Esophagus (tissue), 2 donors: ENCODE measurements around the gene FNDC3B. TPM values are rescaled to one million over a fixed set of nuclear protein-coding genes. Genes with fewer than 3 reads are reported as not detected.

Source experiments
- H3K27ac ChIP-seq, 2 donors: one replicate each; pipeline ENCODE4 v1.5.1; 2013; ENCODE audit warnings: low read depth in 2 of 2, mild to moderate bottlenecking in 2 of 2, inconsistent platforms in 1 of 2, low read length in 1 of 2, moderate library complexity in 1 of 2
- H3K27me3 ChIP-seq, 2 donors: one replicate each; pipeline ENCODE4 v1.6.1; 2013; ENCODE audit warnings: low read length in 2 of 2, control low read depth in 1 of 2, mild to moderate bottlenecking in 1 of 2; ENCODE audit not compliant: insufficient read depth in 2 of 2, control insufficient read depth in 1 of 2
- H3K36me3 ChIP-seq, 2 donors: one replicate each; pipeline ENCODE4 v1.6.1; 2013; ENCODE audit warnings: low read length in 1 of 2; ENCODE audit not compliant: control insufficient read depth in 2 of 2, insufficient read depth in 2 of 2
- H3K4me1 ChIP-seq, 2 donors: one replicate each; pipeline ENCODE4 v1.6.1; 2013; ENCODE audit warnings: low read length in 1 of 2; ENCODE audit not compliant: control insufficient read depth in 2 of 2, insufficient read depth in 2 of 2
- H3K4me3 ChIP-seq, 2 donors: one replicate each; pipeline ENCODE4 v1.5.1; 2013; ENCODE audit warnings: low read length in 2 of 2, mild to moderate bottlenecking in 2 of 2, low read depth in 1 of 2, moderate library complexity in 1 of 2
- H3K9me3 ChIP-seq, 2 donors: one replicate each; pipeline ENCODE4 v1.6.1; 2013; ENCODE audit warnings: mild to moderate bottlenecking in 2 of 2, low read depth in 1 of 2, low read length in 1 of 2, moderate library complexity in 1 of 2; ENCODE audit not compliant: control insufficient read depth in 2 of 2, insufficient read depth in 1 of 2
- WGBS, 2 donors: extraction: QIAGEN DNeasy Blood & Tissue Kit; methylation state at CpG; one replicate each; pipeline ENCODE4 v1.1.7; 2013; 5-methylcytosine and 5-hydroxymethylcytosine counted together
- polyA plus RNA-seq, 2 donors: library from polyadenylated mRNA; stranded (reverse); fragments of 200-250 nt; gene quantifications; one replicate each; pipeline ENCODE4 v1.2.3, GENCODE V29; 2013
- donor health status: healthy with polysubstance abuse.
- donor health status: Bipolar disorder and iron deficiency.

The FNDC3B gene
- polyA plus RNA-seq, 2 donors, result 2.8 to 3.3 TPM

DNA sequence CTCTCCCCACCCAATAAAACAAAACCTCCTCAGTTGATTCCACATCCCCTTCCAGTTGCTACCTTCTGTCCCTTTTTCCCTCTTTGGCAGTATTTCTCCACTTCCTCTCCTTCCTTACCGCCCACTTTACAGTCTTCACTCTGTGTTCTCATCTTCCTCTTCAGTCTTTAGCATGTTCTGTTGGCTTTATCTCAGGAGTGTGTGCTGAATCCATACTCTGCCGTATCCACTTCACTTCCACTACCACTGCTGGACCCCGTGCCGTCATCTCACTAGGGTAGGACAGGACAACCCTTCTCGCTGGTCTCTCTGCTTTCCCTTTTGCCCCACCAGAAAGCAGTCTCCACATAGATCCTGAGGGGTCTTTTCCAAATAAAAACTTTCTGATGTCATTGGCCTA is 74.3 kb downstream of the FNDC3B start:
- no peaks in the 10 kb centered on the region for H3K27me3 ChIP-seq
- 96 to 98% methylated on average over 5 of the region's 5 CpGs for WGBS, 2 donors
- H3K27ac ChIP-seq, result no peak overlapping the region
- no peaks in the 10 kb centered on the region for H3K9me3 ChIP-seq
- no peaks in the 10 kb centered on the region for H3K36me3 ChIP-seq
- H3K4me3 ChIP-seq, result no peak overlapping the region
- H3K4me1 ChIP-seq, result no peaks in the 10 kb centered on the region

GRCh38 chr3:172115059-172115458 is 75.7 kb downstream of the FNDC3B start:
- Histone ChIP-seq H3K4me1 (no peaks in the 10 kb centered on the region), H3K36me3 (no peaks in the 10 kb centered on the region), H3K4me3 (no peak overlapping the region), H3K9me3 (no peaks in the 10 kb centered on the region), H3K27ac (no peak overlapping the region), H3K27me3 (no peaks in the 10 kb centered on the region)
- WGBS, 2 donors, result 91 to 100% methylated on average over 1 of the region's 1 CpG

DNA sequence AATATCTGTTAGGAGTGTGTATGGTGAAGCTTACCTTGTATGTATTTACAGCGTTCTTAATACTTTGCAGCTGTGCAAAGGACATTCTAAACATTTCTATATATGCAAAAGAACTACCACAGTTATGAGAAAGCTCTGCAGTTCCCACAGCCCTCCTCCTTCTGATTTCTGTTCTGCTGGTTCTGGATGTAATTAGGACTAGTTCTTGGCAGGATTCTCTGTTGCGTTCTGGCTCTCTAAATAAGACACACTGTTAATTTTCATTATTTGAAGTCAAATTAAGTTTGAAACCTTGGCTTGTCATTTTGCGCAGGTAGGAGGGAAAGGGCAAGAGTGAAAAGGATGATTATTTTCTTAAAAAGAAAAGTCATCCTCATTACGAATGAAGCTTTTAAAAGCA is 76.4 kb downstream of the FNDC3B start:
- H3K9me3 ChIP-seq, result no peaks in the 10 kb centered on the region
- H3K4me3 ChIP-seq, result no peak overlapping the region
- WGBS, 2 donors, result 69 to 74% methylated on average over 4 of the region's 4 CpGs
- H3K4me1 ChIP-seq, result no peaks in the 10 kb centered on the region
- H3K27me3 ChIP-seq, result no peaks in the 10 kb centered on the region
- no peaks in the 10 kb centered on the region for H3K36me3 ChIP-seq
- no peak overlapping the region for H3K27ac ChIP-seq

DNA sequence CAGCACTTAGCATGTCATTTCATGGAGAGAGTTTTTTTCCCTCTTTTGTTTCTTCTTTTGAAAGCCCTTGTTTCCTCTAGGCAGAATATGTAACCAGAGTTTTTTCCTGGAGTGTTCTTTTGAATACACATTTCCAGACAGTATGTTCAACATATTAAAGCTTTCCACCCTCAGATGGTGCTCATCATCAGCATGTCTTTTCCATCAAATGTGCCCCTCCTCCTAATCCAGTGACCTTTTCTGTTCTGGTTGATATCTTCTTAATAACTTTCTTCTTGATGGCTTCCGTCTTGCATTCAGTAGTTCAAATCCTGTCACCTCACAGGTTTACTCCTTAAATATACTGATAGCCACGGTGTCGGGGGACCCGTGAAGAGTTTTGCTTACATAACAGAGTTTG is 78.6 kb downstream of the FNDC3B start:
- Histone ChIP-seq H3K4me3 (no peak overlapping the region), H3K4me1 (no peaks in the 10 kb centered on the region), H3K36me3 (no peaks in the 10 kb centered on the region), H3K27ac (no peak overlapping the region), H3K9me3 (no peaks in the 10 kb centered on the region), H3K27me3 (no peaks in the 10 kb centered on the region)
- WGBS, 2 donors, result 55 to 68% methylated on average over 4 of the region's 4 CpGs

DNA sequence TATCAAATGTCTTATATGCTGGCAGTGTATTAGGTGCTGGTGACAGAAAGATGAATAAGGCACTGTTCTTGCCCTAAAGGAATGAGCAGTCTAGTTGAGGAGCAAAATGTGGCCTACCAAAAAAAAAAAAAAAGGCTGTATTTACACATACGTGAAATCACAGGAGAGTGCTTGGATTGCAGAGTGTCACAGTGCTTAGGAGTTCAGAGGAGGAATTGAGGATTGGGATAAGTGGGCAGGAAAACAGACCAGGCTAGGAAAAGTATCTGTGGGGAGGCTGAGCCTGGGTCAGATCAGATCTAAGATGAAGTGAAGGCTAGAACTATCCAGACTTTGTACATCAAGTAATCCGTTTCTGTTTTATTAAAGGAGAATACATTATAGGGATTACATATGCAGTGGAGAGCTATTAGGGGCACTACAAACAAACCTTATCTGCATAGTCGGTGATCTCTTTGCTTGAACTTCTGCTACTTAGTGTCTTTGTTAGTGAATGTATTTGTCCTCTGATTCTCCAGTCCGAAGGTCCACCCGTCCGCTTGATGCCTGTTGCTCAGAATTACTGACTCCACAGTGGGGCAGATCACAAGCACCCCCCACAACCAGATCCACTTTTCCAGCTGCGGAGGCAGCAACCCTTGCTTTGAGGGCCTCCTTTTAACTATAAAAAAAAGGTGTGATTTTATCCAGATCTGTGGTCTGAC is 80.0 kb downstream of the FNDC3B start:
- H3K27ac ChIP-seq, result no peak overlapping the region
- WGBS, 2 donors, result 77 to 84% methylated on average over 7 of the region's 7 CpGs

GRCh38 chr3:172120912-172121311 is 81.5 kb downstream of the FNDC3B start:
- H3K4me1 ChIP-seq, result no peaks in the 10 kb centered on the region
- no peak overlapping the region for H3K4me3 ChIP-seq
- H3K27me3 ChIP-seq, result no peaks in the 10 kb centered on the region
- WGBS, 2 donors, result 85 to 88% methylated on average over 6 of the region's 6 CpGs
- H3K9me3 ChIP-seq, result no peaks in the 10 kb centered on the region
- H3K27ac ChIP-seq, result no peak overlapping the region
- no peaks in the 10 kb centered on the region for H3K36me3 ChIP-seq

More for the DNA sequence above, 80.0 kb downstream of the FNDC3B start:
- Histone ChIP-seq H3K4me1 (no peaks in the 10 kb centered on the region), H3K9me3 (no peaks in the 10 kb centered on the region), H3K36me3 (no peaks in the 10 kb centered on the region), H3K27me3 (no peaks in the 10 kb centered on the region), H3K4me3 (no peak overlapping the region)

DNA sequence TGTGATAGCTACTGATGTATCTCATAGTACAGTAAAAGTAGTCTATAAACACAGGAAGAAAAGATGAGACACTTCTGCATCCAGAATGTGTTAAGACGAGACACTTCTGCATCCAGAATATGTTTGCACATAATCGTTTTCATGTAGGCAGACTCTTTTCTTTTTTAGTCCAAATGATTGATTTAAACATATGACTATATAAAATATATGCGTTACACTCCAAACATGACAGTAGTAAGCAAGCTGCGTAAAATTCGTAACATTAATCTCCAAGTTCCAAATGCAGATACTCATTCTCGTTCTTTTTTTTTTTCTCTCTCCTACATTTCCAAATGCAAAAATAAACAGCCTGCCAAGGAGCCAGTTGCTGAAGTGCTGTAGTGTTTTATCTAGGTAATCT is 82.6 kb downstream of the FNDC3B start:
- 75 to 80% methylated on average over 6 of the region's 6 CpGs for WGBS, 2 donors
- no peaks in the 10 kb centered on the region for H3K36me3 ChIP-seq
- H3K4me3 ChIP-seq, result no peak overlapping the region
- H3K27me3 ChIP-seq, result no peaks in the 10 kb centered on the region
- H3K4me1 ChIP-seq, result no peaks in the 10 kb centered on the region
- H3K27ac ChIP-seq, result no peak overlapping the region
- H3K9me3 ChIP-seq, result no peaks in the 10 kb centered on the region

DNA sequence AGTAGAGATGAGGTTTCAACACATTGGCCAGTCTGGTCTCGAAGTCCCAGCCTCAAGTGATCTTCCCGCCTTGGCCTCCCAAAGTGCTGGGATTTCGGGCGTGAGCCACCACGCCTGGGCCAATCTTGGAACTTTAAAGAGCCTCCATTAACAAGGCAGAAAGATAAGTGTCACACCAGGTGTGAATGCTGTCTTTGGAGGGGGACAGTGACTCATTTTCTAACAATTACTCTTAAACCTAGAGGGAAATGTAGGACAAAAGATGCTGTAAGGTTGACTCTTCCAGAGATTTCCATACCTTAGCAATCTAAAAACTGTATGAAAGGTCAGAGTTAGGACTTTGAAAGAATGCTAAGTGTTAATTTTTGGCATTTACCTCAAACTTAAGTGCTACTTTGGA is 84.9 kb downstream of the FNDC3B start:
- WGBS, 2 donors, result 96 to 97% methylated on average over 5 of the region's 5 CpGs
- no peak overlapping the region for H3K4me3 ChIP-seq
- H3K36me3 ChIP-seq, result no peaks in the 10 kb centered on the region
- H3K27me3 ChIP-seq, result no peaks in the 10 kb centered on the region
- H3K9me3 ChIP-seq, result no peaks in the 10 kb centered on the region
- H3K27ac ChIP-seq, result no peak overlapping the region
- H3K4me1 ChIP-seq, result no peaks in the 10 kb centered on the region

- Histone ChIP-seq H3K4me3 (no peak overlapping the region), H3K4me1 (no peaks in the 10 kb centered on the region), H3K27ac (peak overlapping the region in 1 of 2 donors; percentile 5)
Observed at GRCh38 chr3:172125053-172125452, 85.7 kb downstream of the FNDC3B start.

DNA sequence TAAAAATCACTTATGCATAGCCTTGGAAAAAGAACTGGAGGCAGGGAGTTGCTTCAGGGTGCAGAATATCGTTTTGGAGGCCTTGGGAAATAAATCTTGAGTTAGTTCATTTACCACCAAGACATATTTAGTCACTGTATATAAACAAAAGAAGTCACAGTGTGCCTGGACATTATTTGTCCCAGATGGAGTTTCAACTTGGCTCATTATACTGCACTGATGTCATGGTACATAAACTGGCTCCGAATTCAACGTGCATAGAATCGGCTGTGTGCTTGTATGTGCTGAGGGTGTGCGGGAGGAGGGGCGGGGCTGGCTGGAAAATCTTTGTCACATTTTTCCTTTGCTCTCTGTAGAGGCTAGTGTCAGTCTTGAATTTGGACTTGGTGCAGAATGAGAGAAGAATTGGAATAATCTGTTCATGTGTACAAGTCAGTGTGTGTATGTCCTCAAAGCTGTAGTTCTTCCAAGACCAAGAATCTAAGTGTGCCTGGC is 86.6 kb downstream of the FNDC3B start:
- Histone ChIP-seq H3K27me3 (no peaks in the 10 kb centered on the region), H3K9me3 (no peaks in the 10 kb centered on the region), H3K4me1 (peaks cover 0 to 2% of the 10 kb centered on the region in 2 donors), H3K27ac (peak overlapping the region in 1 of 2 donors; percentile 30), H3K4me3 (no peak overlapping the region), H3K36me3 (no peaks in the 10 kb centered on the region)
- WGBS, 2 donors, result 39 to 53% methylated on average over 6 of the region's 6 CpGs

More at GRCh38 chr3:172125053-172125452, 85.7 kb downstream of the FNDC3B start:
- Histone ChIP-seq H3K27me3 (no peaks in the 10 kb centered on the region), H3K36me3 (no peaks in the 10 kb centered on the region), H3K9me3 (no peaks in the 10 kb centered on the region)
- 74 to 87% methylated on average over 6 of the region's 6 CpGs for WGBS, 2 donors
